Measurements from ENCODE around the gene SLC25A24.

GRCh38 chr1:108106775-108107174 is 93.4 kb downstream of the SLC25A24 start:
- TF ChIP-seq, protein P1, sequence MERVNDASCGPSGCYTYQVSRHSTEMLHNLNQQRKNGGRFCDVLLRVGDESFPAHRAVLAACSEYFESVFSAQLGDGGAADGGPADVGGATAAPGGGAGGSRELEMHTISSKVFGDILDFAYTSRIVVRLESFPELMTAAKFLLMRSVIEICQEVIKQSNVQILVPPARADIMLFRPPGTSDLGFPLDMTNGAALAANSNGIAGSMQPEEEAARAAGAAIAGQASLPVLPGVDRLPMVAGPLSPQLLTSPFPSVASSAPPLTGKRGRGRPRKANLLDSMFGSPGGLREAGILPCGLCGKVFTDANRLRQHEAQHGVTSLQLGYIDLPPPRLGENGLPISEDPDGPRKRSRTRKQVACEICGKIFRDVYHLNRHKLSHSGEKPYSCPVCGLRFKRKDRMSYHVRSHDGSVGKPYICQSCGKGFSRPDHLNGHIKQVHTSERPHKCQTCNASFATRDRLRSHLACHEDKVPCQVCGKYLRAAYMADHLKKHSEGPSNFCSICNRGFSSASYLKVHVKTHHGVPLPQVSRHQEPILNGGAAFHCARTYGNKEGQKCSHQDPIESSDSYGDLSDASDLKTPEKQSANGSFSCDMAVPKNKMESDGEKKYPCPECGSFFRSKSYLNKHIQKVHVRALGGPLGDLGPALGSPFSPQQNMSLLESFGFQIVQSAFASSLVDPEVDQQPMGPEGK (CRISPR knock-in tag; IDR thresholded peaks at IDR 0.05; ENCODE audit: borderline replicate concordance), result no peak
- TF ChIP-seq ZNF740 (CRISPR knock-in tag; IDR thresholded peaks at IDR 0.05), result no peak
- TF ChIP-seq ZNF740 (tag; IDR thresholded peaks at IDR 0.05), result no peak
- TF ChIP-seq, protein P2, sequence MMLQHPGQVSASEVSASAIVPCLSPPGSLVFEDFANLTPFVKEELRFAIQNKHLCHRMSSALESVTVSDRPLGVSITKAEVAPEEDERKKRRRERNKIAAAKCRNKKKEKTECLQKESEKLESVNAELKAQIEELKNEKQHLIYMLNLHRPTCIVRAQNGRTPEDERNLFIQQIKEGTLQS (IDR thresholded peaks at IDR 0.05), result no peak
- TF ChIP-seq, protein P2 (CRISPR knock-in tag; conservative IDR thresholded peaks at IDR 0.05), result no peak
- no peak for TF ChIP-seq ZNF174 (CRISPR knock-in tag; IDR thresholded peaks at IDR 0.05)
- no peak for TF ChIP-seq PURB (CRISPR knock-in tag; IDR thresholded peaks at IDR 0.05; ENCODE audit: low read depth)
- TF ChIP-seq, protein P3, sequence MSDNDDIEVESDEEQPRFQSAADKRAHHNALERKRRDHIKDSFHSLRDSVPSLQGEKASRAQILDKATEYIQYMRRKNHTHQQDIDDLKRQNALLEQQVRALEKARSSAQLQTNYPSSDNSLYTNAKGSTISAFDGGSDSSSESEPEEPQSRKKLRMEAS (CRISPR knock-in tag; IDR thresholded peaks at IDR 0.05), result no peak
- TF ChIP-seq CTCF (IDR thresholded peaks at IDR 0.05 in 2 of 3, conservative IDR thresholded peaks at IDR 0.05 in 1 of 3; ENCODE audit: insufficient read depth in 2 of 3, low read depth in 1 of 3, low read length in 3 of 3), result no peak
- TF ChIP-seq, protein P4, sequence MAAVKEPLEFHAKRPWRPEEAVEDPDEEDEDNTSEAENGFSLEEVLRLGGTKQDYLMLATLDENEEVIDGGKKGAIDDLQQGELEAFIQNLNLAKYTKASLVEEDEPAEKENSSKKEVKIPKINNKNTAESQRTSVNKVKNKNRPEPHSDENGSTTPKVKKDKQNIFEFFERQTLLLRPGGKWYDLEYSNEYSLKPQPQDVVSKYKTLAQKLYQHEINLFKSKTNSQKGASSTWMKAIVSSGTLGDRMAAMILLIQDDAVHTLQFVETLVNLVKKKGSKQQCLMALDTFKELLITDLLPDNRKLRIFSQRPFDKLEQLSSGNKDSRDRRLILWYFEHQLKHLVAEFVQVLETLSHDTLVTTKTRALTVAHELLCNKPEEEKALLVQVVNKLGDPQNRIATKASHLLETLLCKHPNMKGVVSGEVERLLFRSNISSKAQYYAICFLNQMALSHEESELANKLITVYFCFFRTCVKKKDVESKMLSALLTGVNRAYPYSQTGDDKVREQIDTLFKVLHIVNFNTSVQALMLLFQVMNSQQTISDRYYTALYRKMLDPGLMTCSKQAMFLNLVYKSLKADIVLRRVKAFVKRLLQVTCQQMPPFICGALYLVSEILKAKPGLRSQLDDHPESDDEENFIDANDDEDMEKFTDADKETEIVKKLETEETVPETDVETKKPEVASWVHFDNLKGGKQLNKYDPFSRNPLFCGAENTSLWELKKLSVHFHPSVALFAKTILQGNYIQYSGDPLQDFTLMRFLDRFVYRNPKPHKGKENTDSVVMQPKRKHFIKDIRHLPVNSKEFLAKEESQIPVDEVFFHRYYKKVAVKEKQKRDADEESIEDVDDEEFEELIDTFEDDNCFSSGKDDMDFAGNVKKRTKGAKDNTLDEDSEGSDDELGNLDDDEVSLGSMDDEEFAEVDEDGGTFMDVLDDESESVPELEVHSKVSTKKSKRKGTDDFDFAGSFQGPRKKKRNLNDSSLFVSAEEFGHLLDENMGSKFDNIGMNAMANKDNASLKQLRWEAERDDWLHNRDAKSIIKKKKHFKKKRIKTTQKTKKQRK (IDR thresholded peaks at IDR 0.05; ENCODE audit: borderline replicate concordance, low read depth, low read length), result no peak

All from K562 (cell line).